SJSA1 (cell line): ENCODE measurements around the gene USP36. TPM values are rescaled to one million over a fixed set of nuclear protein-coding genes. Genes with fewer than 3 reads are reported as not detected.
"Not testable (repeated sequence)": the region's sequence is repeated elsewhere in the genome, so short reads cannot be mapped to it uniquely, and the experiment has no call there.

Experiments
- DNase-seq, 2 experiments: peaks; one replicate each; pipeline ENCODE4 v3.0.0-alpha.2; 2015 to 2020; ENCODE audit warnings: low spot score in 2 of 2, low read depth in 1 of 2
- H3K27ac ChIP-seq: fragments of 250-450 bp; sonication (Bioruptor Pico); 2 replicates; pipeline ENCODE4 v1.5.1; 2020; ENCODE audit warnings: mild to moderate bottlenecking, moderate library complexity
- H3K27me3 ChIP-seq: fragments of 250-450 bp; sonication (Bioruptor Pico); replicated peaks from 2 replicates; pipeline ENCODE4 v1.5.1; 2020; ENCODE audit warnings: mild to moderate bottlenecking, moderate library complexity
- H3K36me3 ChIP-seq: fragments of 250-450 bp; sonication (Bioruptor Pico); 2 replicates; pipeline ENCODE4 v1.5.1; 2020; ENCODE audit warnings: mild to moderate bottlenecking
- H3K4me1 ChIP-seq: fragments of 250-450 bp; sonication (Bioruptor Pico); replicated peaks from 2 replicates; pipeline ENCODE4 v1.6.1; 2021; ENCODE audit warnings: mild to moderate bottlenecking
- H3K4me3 ChIP-seq: fragments of 250-450 bp; sonication (Bioruptor Pico); 2 replicates; pipeline ENCODE4 v1.5.1; 2020; ENCODE audit warnings: mild to moderate bottlenecking
- H3K9me3 ChIP-seq: fragments of 250-450 bp; sonication (Bioruptor Pico); replicated peaks from 2 replicates; pipeline ENCODE4 v1.5.1; 2020; ENCODE audit warnings: mild to moderate bottlenecking
- total RNA-seq: library from RNA; depleted of rRNA; stranded (reverse); fragments of >200 nt; shearing (Covaris generic); gene quantifications from 2 replicates; pipeline ENCODE4 v1.2.3, GENCODE V29; 2014

The USP36 gene
- total RNA-seq, 1 experiment from 2014 or later = 22.9 TPM

DNA sequence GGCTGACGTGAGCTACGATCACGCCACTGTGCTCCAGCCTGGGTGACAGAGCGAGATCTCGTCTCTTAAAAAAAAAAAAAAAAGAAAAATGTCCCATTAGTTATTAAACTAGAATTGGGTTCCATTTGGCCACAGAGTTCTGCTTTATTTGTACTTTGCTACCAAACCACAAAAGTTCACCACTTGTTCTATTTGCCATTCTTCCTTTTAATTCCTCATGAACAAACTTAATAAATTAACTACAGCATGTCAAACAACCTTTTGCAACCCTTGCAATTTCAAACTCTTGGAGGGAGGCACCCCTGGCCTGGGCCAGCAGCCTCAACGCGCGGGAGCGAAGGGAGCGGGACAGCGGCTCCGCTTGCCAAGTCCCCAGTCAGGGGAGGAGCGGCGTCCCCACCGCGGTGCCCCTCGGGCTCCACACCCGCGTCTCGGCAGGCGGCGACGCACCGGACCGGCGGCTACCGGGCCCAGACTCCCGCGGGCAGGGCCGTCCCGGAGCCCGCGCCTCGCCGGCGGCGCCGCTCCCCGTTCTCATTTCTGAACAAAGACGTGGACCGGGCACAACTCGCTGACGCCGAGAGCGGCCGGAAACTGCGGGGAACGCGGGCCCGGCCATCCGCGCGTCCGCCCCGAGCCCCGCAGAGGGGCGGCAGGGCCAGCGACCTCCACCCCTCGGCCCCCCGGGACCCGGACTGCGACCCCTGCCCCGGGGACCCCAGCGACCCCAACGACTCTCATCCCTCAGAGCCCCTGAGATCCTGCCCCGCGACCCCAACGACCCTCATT, 59.3 kb downstream of the USP36 start:
- DNase-seq = peak in 1 of 2 experiments; percentile 54
- Histone ChIP-seq H3K36me3 (peaks cover 9% of the 10 kb centered on the region), H3K9me3 (peaks cover 4% of the 10 kb centered on the region; the same call in 1 of the 2 replicates), H3K4me1 (peaks cover 15% of the 10 kb centered on the region), H3K27ac (peak overlapping the region; percentile 43), H3K4me3 (peak overlapping the region; percentile 99), H3K27me3 (no peaks in the 10 kb centered on the region)

DNA sequence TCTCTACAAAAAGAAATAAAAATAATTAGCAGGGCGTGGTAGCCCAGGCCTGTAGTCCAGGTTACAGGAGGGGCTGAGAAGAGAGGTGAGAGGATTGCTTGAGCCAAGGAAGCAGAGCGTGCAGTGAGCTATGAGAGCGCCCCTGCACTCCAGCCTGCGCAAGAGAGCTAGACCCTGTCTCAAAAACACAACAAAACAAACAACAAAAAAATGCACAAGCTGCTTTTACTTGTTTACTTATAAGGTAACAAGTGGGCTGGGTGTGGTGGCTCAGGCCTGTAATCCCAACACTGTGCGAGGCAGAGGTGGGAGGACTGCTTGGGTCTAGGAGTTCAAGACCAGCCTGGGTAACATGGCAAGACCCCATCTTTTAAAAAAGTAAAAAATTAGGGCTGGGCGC, 60.3 kb downstream of the USP36 start:
- H3K9me3 ChIP-seq = peaks cover 4% of the 10 kb centered on the region; the same call in 1 of the 2 replicates
- DNase-seq = no peak
- no peak overlapping the region for H3K4me3 ChIP-seq
- H3K36me3 ChIP-seq = peaks cover 9% of the 10 kb centered on the region
- no peaks in the 10 kb centered on the region for H3K27me3 ChIP-seq
- H3K4me1 ChIP-seq = peaks cover 22% of the 10 kb centered on the region
- no peak overlapping the region for H3K27ac ChIP-seq

DNA sequence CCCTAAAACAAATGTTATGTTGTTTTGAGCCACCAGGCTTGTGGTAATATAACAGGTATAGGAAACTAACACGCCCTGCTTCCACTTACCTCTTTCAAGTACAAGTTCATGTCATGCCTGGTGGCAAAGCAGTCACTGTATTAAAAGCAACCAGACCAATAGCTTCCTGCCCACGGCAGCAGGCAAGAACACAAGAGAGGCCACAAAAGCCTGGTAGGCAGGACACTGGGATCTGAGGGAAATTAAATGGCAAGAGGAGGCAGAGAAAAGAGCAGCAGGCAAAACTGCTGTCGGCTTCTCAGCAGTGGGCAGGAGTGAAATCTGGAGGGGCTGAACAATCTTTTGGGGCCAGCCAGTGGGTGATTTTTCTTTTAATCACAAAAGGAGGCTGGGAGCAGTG, 60.8 kb downstream of the USP36 start:
- Histone ChIP-seq H3K4me1 (peaks cover 24% of the 10 kb centered on the region), H3K36me3 (peaks cover 9% of the 10 kb centered on the region), H3K27ac (no peak overlapping the region), H3K4me3 (no peak overlapping the region), H3K27me3 (no peaks in the 10 kb centered on the region), H3K9me3 (peaks cover 4% of the 10 kb centered on the region; the same call in 1 of the 2 replicates)
- no peak for DNase-seq

DNA sequence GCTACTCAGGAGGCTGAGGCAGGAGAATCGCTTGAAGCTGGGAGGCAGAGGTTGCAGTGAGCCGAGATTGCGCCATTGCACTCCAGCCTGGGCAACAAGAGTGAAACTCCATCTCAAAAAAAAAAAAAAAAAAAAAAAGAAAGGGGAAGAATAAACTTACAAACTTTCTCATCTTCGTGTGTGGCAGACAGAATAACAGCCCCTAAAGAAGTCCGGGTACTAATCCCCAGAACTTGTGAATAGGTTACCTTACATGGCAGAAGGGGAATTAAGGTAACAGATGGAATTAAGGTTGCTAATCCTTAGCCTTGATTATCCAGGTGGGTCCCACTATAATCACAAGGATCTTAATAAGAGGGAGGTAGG, 61.3 kb downstream of the USP36 start:
- H3K27ac ChIP-seq, H3K9me3 ChIP-seq, H3K36me3 ChIP-seq, H3K4me3 ChIP-seq, H3K27me3 ChIP-seq, DNase-seq: not testable (repeated sequence)
- peaks cover 30% of the 10 kb centered on the region for H3K4me1 ChIP-seq

DNA sequence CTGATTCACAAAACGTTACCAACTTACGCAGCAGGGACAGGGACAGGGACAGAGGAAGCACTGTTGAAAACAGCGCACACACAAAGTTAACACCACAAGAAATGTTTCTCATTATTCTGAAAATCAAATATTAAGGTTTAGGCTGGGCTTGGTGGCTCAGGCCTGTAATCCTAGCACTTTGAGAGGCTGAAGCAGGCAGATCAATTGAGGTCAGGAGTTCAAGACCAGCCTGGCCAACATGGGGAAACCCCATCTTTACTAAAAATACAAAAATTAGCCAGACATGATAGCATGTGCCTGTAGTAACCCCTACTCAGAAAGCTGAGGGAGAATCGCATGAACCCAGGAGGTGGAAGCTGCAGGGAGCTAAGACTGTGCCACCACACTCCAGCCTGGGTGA, 62.7 kb downstream of the USP36 start:
- Histone ChIP-seq H3K9me3 (peaks cover 4% of the 10 kb centered on the region; the same call in 1 of the 2 replicates), H3K36me3 (peaks cover 9% of the 10 kb centered on the region), H3K4me1 (peaks cover 31% of the 10 kb centered on the region), H3K4me3 (no peak overlapping the region), H3K27me3 (no peaks in the 10 kb centered on the region), H3K27ac (no peak overlapping the region)
- DNase-seq = no peak

DNA sequence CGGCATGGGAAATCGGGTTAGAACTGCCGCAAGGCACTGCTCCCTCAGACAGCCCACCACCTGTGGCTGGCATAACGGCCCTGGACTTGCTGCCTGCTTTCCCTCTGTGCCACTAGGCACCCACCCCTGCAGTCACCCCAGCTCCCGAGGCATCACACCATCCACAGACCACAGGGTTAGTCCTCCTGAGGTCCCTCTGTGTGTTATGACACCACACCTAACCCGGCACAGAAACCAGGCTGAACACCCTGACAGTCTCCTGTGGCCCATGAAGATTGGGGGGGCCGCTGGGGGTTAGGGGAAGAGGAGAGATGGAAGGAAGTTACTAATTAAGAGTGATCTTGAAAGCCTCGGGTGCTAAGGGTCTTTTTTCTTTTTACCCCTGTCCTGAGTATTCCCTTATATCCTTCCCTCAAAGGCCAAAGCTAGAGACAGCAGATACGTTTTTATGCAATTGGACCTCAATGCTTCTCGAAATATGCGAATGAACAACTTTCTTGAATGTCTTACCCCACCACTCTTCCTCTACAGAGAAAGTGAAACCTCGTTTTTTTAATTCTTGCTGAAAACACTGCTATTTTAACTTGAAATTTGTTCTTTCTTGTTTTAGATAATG, 65.5 kb downstream of the USP36 start:
- Histone ChIP-seq H3K9me3 (no peaks in the 10 kb centered on the region), H3K27ac (no peak overlapping the region), H3K4me1 (peaks cover 18% of the 10 kb centered on the region), H3K27me3 (no peaks in the 10 kb centered on the region), H3K4me3 (no peak overlapping the region), H3K36me3 (no peaks in the 10 kb centered on the region)
- no peak for DNase-seq

DNA sequence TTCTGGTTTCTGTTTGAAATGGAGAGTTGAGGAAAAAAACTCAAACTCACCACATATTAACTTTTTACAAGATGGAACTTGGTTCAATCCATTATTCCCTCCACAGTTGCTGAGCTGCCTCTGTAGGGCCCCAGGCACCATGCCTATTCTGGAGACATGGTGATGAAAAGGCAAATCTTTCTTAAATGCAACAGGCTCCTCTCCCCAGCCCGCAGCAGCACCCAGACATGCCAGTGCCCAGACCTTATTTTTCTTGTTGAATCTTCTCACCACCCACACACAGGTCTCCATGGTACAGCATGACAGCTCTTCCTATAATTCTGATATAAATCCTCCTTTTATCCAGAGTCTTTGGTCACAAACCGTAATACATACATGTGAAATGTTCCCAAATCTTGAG, 66.2 kb downstream of the USP36 start:
- peaks cover 18% of the 10 kb centered on the region for H3K4me1 ChIP-seq
- H3K36me3 ChIP-seq = no peaks in the 10 kb centered on the region
- DNase-seq = no peak
- no peaks in the 10 kb centered on the region for H3K9me3 ChIP-seq
- H3K27ac ChIP-seq = no peak overlapping the region
- H3K4me3 ChIP-seq = no peak overlapping the region
- no peaks in the 10 kb centered on the region for H3K27me3 ChIP-seq

DNA sequence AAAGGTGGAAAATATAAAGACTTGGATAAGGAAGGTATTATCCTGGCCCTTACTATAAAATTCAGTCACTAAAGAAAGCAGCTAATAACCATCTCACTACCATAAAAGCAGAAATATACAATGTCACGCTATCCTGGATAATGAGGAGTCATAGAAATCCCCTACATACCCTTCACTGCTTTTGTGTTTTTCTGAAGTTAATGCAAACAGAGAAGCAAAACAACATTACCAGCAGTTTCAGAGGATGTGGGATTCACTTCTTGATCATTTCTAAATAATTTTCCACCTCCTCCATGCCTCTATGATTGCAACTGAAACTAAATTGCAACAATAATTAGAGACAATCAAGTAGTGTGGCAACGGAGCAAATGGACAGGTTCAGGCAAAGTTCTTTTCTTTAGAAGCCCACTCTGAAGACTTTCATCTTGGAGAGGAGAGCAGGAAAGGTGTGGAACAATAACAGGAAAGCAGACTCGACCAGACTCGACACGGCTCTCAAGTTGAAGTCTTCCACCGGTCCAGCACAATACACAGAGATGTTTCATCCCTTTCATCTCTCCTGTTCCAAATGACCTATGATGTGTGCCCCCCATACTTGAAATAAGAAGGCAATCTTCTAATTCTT, 68.7 kb downstream of the USP36 start:
- Histone ChIP-seq H3K27ac (no peak overlapping the region), H3K27me3 (no peaks in the 10 kb centered on the region), H3K36me3 (no peaks in the 10 kb centered on the region), H3K4me3 (no peak overlapping the region), H3K4me1 (peaks cover 18% of the 10 kb centered on the region), H3K9me3 (no peaks in the 10 kb centered on the region)
- DNase-seq = no peak

DNA sequence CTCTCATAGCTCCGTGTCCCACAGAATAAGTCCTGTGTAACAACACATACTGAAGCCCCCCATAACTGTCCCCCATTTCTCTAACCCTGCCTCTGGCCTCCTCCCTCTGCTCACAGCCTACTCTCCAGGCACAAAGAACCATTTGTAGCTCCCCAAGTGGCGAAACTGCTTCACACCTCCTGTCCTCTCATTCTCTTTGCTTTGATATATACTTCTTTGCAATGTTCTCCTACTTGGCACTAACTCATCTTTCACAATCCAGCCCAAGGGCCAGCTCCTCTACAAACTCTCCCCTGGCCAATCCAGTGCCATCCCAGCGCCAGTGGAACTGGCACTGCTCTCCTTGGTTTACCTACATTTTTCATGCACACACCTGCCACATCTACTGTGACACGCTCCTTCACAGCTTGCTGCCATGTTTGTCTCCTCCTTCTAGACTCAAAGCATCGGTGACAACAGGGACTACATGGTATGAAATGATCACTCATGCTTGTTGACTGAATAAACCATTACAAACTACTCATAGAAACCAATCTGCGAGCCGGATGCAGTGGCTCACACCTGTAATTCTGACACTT, 71.3 kb downstream of the USP36 start:
- Histone ChIP-seq H3K27ac (no peak overlapping the region), H3K9me3 (no peaks in the 10 kb centered on the region), H3K4me1 (peaks cover 4% of the 10 kb centered on the region), H3K4me3 (no peak overlapping the region), H3K27me3 (no peaks in the 10 kb centered on the region), H3K36me3 (no peaks in the 10 kb centered on the region)
- no peak for DNase-seq

DNA sequence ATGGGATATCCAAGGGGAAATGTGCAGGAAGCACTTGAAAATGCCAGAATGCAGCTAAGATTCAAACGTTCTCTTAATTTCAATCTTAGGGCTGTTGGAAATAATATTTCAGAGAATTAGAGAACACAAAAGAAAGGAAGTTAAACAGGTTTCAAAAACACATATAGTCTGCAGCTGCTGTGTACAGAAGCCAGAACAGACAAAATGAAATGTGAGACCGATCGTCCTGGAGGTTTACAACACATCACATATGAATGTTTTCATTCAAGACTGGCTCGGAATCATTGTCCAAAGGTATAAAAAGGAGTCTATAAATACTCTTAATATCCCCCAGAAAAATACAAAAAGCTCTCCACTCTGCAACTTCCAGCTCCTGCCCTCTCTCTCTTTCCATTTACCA, 72.8 kb downstream of the USP36 start:
- Histone ChIP-seq H3K27ac (no peak overlapping the region), H3K9me3 (no peaks in the 10 kb centered on the region), H3K36me3 (no peaks in the 10 kb centered on the region), H3K4me3 (no peak overlapping the region), H3K4me1 (no peaks in the 10 kb centered on the region; the same call in 1 of the 2 replicates), H3K27me3 (no peaks in the 10 kb centered on the region)
- no peak for DNase-seq

DNA sequence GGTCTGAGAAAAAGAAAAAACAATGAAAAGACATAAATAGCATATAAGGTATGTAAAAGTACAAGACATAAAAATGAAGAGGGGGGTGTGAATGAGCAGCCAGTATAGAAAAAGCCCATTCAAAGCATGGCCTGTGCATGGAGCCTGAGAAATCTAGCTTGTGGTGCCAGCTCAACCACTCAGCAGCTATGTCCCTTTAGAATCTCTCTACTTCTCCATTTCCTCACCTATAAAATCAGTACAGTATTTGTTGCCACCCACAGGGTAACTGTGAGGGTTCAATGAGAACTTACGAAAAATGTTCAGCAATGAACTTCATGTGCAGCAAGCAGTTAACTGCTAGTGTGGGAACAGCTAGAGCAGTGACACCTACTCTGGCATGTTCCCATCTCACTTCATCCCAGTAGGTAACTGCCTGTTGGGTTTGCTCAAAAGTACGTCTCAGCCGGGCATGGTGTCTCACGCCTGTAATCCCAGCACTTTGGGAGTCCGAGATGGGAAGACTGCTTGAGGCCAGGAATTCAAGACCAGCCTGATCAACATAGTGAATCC, 73.8 kb downstream of the USP36 start:
- Histone ChIP-seq H3K27ac (no peak overlapping the region), H3K9me3 (no peaks in the 10 kb centered on the region), H3K36me3 (no peaks in the 10 kb centered on the region), H3K4me3 (no peak overlapping the region), H3K4me1 (no peaks in the 10 kb centered on the region), H3K27me3 (no peaks in the 10 kb centered on the region)
- DNase-seq = no peak

DNA sequence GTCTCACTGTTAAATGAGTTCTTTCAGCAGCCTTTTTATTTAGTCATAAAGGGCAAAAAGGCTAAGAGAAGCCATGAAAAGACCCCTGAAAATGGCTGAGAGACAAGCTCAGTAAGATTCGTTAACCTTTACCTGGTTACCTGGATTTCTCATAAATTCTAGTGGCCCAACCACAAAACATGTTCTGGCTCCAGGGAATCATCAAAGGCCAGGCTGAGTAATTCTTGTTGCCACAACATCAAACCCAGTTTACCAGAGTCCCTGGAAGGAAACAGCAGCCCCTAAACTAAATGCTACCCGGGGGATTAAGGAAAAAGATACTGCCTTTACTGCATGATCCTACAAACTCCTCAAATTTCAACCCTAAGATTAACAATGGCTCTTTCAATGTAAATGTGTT, 74.4 kb downstream of the USP36 start:
- H3K9me3 ChIP-seq = no peaks in the 10 kb centered on the region
- no peak for DNase-seq
- no peaks in the 10 kb centered on the region for H3K27me3 ChIP-seq
- no peaks in the 10 kb centered on the region for H3K36me3 ChIP-seq
- no peak overlapping the region for H3K4me3 ChIP-seq
- H3K4me1 ChIP-seq = no peaks in the 10 kb centered on the region
- H3K27ac ChIP-seq = no peak overlapping the region

DNA sequence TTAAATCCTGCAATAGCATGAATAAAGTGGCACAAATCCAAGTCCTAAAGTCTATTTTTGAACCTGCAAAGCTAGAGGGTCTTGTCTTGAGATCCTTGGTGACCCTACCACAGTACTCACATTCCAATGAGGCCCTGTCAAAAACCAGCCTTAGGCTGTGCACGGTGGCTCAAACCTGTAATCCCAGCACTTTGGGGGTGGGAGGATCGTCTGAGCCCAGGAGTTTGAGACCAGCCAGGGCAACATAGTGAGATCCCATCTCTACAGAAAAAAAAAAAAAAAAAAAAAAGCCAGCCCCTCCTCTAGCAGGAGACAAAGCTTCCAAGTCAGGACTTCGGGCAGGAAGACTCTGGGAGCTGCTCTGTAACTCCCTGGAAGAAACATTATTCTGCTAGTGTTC, 74.8 kb downstream of the USP36 start:
- Histone ChIP-seq H3K27ac (no peak overlapping the region), H3K9me3 (no peaks in the 10 kb centered on the region), H3K27me3 (no peaks in the 10 kb centered on the region), H3K36me3 (no peaks in the 10 kb centered on the region), H3K4me3 (no peak overlapping the region), H3K4me1 (no peaks in the 10 kb centered on the region)
- DNase-seq = no peak

DNA sequence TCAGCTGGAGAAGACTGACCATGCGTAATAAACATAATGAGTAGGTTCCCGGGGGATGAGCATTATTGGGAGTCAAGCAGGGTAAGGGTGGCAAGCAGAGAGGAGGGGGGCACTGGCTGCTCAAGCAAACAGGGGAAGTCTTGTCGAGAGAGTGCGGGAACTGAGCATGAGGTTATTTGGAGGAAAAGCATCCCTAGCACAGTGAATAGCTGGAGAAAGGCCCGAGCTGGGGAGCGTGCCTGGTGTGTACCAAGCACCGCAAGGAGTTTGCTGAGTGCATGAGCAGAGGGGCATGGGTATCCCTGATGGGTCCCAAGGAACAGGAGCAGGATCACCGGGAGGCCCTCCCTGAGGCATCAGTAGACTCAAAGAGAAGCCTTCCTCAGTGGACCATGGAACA, 75.7 kb downstream of the USP36 start:
- Histone ChIP-seq H3K27me3 (no peaks in the 10 kb centered on the region), H3K9me3 (no peaks in the 10 kb centered on the region), H3K4me3 (no peak overlapping the region), H3K27ac (no peak overlapping the region), H3K4me1 (no peaks in the 10 kb centered on the region), H3K36me3 (no peaks in the 10 kb centered on the region)
- DNase-seq = no peak
